HG03139 (cell line): ENCODE data around the gene RPL41.
"Not testable (repeated sequence)": the region's sequence is repeated elsewhere in the genome, so short reads cannot be mapped to it uniquely, and the experiment has no call there.

Source experiments
- ATAC-seq: cut with Tn5 transposase; IDR thresholded peaks from one replicate; pipeline ENCODE4 v1.9.1; 2021; ENCODE audit not compliant: unreplicated experiment

RPL41 gene

GRCh38 chr12:56102683-56103065, 13.8 kb upstream of the RPL41 start:
- no peak for ATAC-seq

GRCh38 chr12:56103066-56103711, 13.2 kb upstream of the RPL41 start:
- no peak for ATAC-seq

- no peak for ATAC-seq
Measured at GRCh38 chr12:56103823-56104108, 12.7 kb upstream of the RPL41 start.

GRCh38 chr12:56104109-56104814, 12.2 kb upstream of the RPL41 start, which contains the start of gene PA2G4:
Gene PA2G4, plus strand, starts transcription at chr12:56104559. Its CDS starts 179 bp downstream, at chr12:56104738.
- ATAC-seq: peak; percentile 91

GRCh38 chr12:56104815-56105608, 11.4 kb upstream of the RPL41 start:
- no peak for ATAC-seq

- no peak for ATAC-seq
Measured at GRCh38 chr12:56105609-56105902, 10.9 kb upstream of the RPL41 start.

- no peak for ATAC-seq
Measured at GRCh38 chr12:56107242-56107641, 9.2 kb upstream of the RPL41 start.

GRCh38 chr12:56110571-56110970, 5.9 kb upstream of the RPL41 start:
- no peak for ATAC-seq

GRCh38 chr12:56114084-56114483, 2.3 kb upstream of the RPL41 start:
- no peak for ATAC-seq

GRCh38 chr12:56115329-56115728, 1.1 kb upstream of the RPL41 start:
- no peak for ATAC-seq

- not testable (repeated sequence) for ATAC-seq
Measured at GRCh38 chr12:56117082-56117706, 761 bp downstream of the RPL41 start.

GRCh38 chr12:56117778-56118687, 1.6 kb downstream of the RPL41 start, which contains the start of gene ZC3H10:
Gene ZC3H10, plus strand, starts transcription at chr12:56118266. Its CDS starts 2,297 bp downstream, at chr12:56120563.
- peak; percentile 74 for ATAC-seq

- ATAC-seq: no peak
Measured at GRCh38 chr12:56118688-56119357, 2.4 kb downstream of the RPL41 start.

- ATAC-seq: no peak
Measured at GRCh38 chr12:56119361-56119796, 2.9 kb downstream of the RPL41 start.

- ATAC-seq: no peak
Measured at GRCh38 chr12:56120158-56120846, 3.9 kb downstream of the RPL41 start.

GRCh38 chr12:56121204-56121870, 4.9 kb downstream of the RPL41 start:
- no peak for ATAC-seq

GRCh38 chr12:56122637-56123036, 6.2 kb downstream of the RPL41 start:
- no peak for ATAC-seq

- ATAC-seq: no peak
Measured at GRCh38 chr12:56124133-56124532, 7.7 kb downstream of the RPL41 start.

GRCh38 chr12:56126732-56127239, 10.4 kb downstream of the RPL41 start:
- no peak for ATAC-seq
